Uterus (tissue), 2 donors: ENCODE data around the gene TLE5.

Experiments
- CTCF ChIP-seq, 4 experiments: fragments of 200-600 bp in 2 of 4; fragments of 450-650 bp in 2 of 4; sonication (generic) in 2 of 4; IDR thresholded peaks; one replicate each; pipeline ENCODE4 v1.5.1; 2016 to 2019; ENCODE audit warnings: antibody characterized with exemption in 4 of 4, mild to moderate bottlenecking in 2 of 4, moderate library complexity in 1 of 4
- POLR2A ChIP-seq, 2 donors: fragments of 450-650 bp; IDR thresholded peaks; one replicate each; pipeline ENCODE4 v1.6.1; 2016; ENCODE audit warnings: antibody characterized with exemption in 2 of 2, mild to moderate bottlenecking in 1 of 2, moderate library complexity in 1 of 2

GRCh38 chr19:3102239-3103140 lies 40.2 kb upstream of the TLE5 start:
- no peak for TF ChIP-seq POLR2A (IDR thresholded peaks at IDR 0.05)
- no peak for TF ChIP-seq CTCF (IDR thresholded peaks at IDR 0.05)
